GM18858 (cell line): ENCODE measurements around the gene ZNF592.
"Not testable (repeated sequence)": the region's sequence is repeated elsewhere in the genome, so short reads cannot be mapped to it uniquely, and the experiment has no call there.

ENCODE experiments used
- ATAC-seq: cut with Tn5 transposase; IDR thresholded peaks from one replicate; pipeline ENCODE4 v1.9.1; 2021; ENCODE audit not compliant: unreplicated experiment

Gene ZNF592

GRCh38 chr15:84845631-84846030, 97.2 kb downstream of the ZNF592 start:
- not testable (repeated sequence) for ATAC-seq

DNA sequence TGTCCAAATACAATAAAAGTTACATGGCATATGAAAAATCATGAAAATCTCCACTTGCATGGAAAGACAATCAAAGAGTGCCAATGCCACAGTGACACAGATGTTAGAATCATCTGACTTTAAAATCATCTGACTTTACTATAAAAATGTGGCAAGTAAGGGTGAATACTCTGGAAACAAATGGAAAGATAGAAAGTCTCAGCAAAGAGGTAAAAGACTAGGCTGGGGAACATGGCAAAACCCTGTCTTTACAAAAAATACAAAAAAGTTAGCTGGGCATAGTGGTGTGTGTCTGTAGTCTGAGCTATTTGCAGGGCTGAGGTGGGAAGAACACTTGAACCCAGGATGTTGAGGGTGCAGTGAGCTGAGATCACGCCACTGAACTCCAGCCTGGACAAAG, 97.9 kb downstream of the ZNF592 start:
- ATAC-seq, result no peak

GRCh38 chr15:84847382-84847781, 99.0 kb downstream of the ZNF592 start:
- ATAC-seq, result no peak

GRCh38 chr15:84852212-84852611, 103.8 kb downstream of the ZNF592 start:
- ATAC-seq, result no peak

DNA sequence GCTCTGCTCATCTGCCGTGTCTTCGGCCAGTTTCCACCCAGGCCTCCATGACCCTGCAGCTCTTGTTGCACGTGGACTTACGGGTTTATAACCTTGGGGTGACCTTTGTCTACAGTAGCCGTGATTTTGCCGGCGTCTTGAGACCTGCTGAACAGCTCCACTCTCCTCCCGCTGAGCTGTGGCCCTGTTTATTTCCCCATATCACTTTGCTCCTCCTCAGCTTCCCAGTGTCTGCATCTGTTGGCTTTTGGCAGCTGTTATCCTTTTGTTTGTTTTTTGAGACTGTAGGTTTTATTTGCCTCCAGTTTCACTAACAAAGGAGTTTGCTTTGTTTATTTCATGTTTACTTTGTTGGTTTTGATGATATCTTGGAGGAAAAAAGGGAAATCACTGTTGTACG, 106.7 kb downstream of the ZNF592 start:
- ATAC-seq, result no peak

- ATAC-seq, result no peak
Measured at GRCh38 chr15:84855765-84856164, 107.4 kb downstream of the ZNF592 start.
